WTC11 (cell line): ENCODE data around the gene THSD7B. TPM values are rescaled to one million over a fixed set of nuclear protein-coding genes. Genes with fewer than 3 reads are reported as not detected.

ENCODE experiments used
- ATAC-seq: fragments of 200-7000 bp; cut with Tn5 transposase; 2 replicates; pipeline ENCODE4 v1.10.0; 2021; ENCODE audit warnings: mild to moderate bottlenecking, moderate library complexity
- CTCF ChIA-PET: fragments of 300-600 bp; sonication (Branson Sonifier 250); formaldehyde crosslinking; loops from one replicate; lab custom pipeline; 2021; ENCODE audit warnings: antibody characterized with exemption; lab: Charles Lee
- POLR2A ChIA-PET: fragments of 350-600 bp; sonication (Branson Sonifier 250); formaldehyde crosslinking; loops from one replicate; lab custom pipeline; 2021; ENCODE audit warnings: antibody characterized with exemption; lab: Charles Lee
- DNase-seq: peaks from one replicate; pipeline ENCODE4 v3.0.0; 2021; ENCODE audit warnings: low spot score
- H3K27ac Mint-ChIP-seq: 2 replicates; pipeline ENCODE4 v1.8.0; 2021; ENCODE audit warnings: mixed read lengths
- H3K27me3 Mint-ChIP-seq: 2 replicates; pipeline ENCODE4 v1.8.0; 2021; ENCODE audit warnings: low read depth, mild to moderate bottlenecking, moderate library complexity, mixed read lengths
- H3K36me3 Mint-ChIP-seq: 2 replicates; pipeline ENCODE4 v1.8.0; 2021; ENCODE audit warnings: mixed read lengths
- H3K4me1 Mint-ChIP-seq: 2 replicates; pipeline ENCODE4 v1.8.0; 2022; ENCODE audit warnings: mixed read lengths
- H3K4me3 Mint-ChIP-seq: 2 replicates; pipeline ENCODE4 v1.8.0; 2021; ENCODE audit warnings: mild to moderate bottlenecking, moderate library complexity, mixed read lengths
- H3K9me3 Mint-ChIP-seq: 2 replicates; pipeline ENCODE4 v1.8.0; 2021; ENCODE audit warnings: mixed read lengths
- ATF1 ChIP-seq: sonication (generic); formaldehyde crosslinking; IDR thresholded peaks from 2 replicates; pipeline ENCODE4 v1.8.1; 2023; ENCODE audit warnings: mild to moderate bottlenecking, moderate library complexity, missing genetic modification reagents
- CBFB ChIP-seq: sonication (generic); formaldehyde crosslinking; IDR thresholded peaks from 2 replicates; pipeline ENCODE4 v1.8.1; 2022; ENCODE audit warnings: mild to moderate bottlenecking, low read depth, missing genetic modification reagents
- E2F4 ChIP-seq: sonication (generic); formaldehyde crosslinking; IDR thresholded peaks from 2 replicates; pipeline ENCODE4 v1.8.1; 2022; ENCODE audit warnings: low read depth, mild to moderate bottlenecking, moderate library complexity, missing genetic modification reagents, borderline replicate concordance
- EMX1 ChIP-seq: fragments of 250-450 bp; sonication (Bioruptor Pico); IDR thresholded peaks from 2 replicates; pipeline ENCODE4 v1.8.0; 2021; ENCODE audit warnings: mild to moderate bottlenecking
- ETV6 ChIP-seq: sonication (generic); formaldehyde crosslinking; IDR thresholded peaks from 2 replicates; pipeline ENCODE4 v1.8.1; 2022; ENCODE audit warnings: mild to moderate bottlenecking, missing genetic modification reagents
- FOXK1 ChIP-seq: sonication (generic); formaldehyde crosslinking; IDR thresholded peaks from 2 replicates; pipeline ENCODE4 v1.8.0; 2022; ENCODE audit warnings: mild to moderate bottlenecking, moderate library complexity, missing genetic modification reagents
- FOXP1 ChIP-seq: sonication (generic); formaldehyde crosslinking; IDR thresholded peaks from 2 replicates; pipeline ENCODE4 v1.8.0; 2022; ENCODE audit warnings: missing genetic modification reagents, mild to moderate bottlenecking, moderate library complexity, borderline replicate concordance
- GABPB1 ChIP-seq: sonication (generic); formaldehyde crosslinking; IDR thresholded peaks from 2 replicates; pipeline ENCODE4 v1.8.1; 2023; ENCODE audit warnings: mild to moderate bottlenecking, missing genetic modification reagents
- JUN ChIP-seq: sonication (generic); formaldehyde crosslinking; IDR thresholded peaks from 2 replicates; pipeline ENCODE4 v1.8.0; 2023; ENCODE audit warnings: mild to moderate bottlenecking, missing genetic modification reagents
- KAT7 ChIP-seq: sonication (generic); formaldehyde crosslinking; IDR thresholded peaks from 2 replicates; pipeline ENCODE4 v1.8.1; 2023; ENCODE audit warnings: missing genetic modification reagents, mild to moderate bottlenecking, borderline replicate concordance
- NFE2L1 ChIP-seq: sonication (generic); formaldehyde crosslinking; IDR thresholded peaks from 2 replicates; pipeline ENCODE4 v1.8.1; 2023; ENCODE audit warnings: missing genetic modification reagents
- NFYB ChIP-seq: sonication (generic); formaldehyde crosslinking; conservative IDR thresholded peaks from 2 replicates; pipeline ENCODE4 v1.8.0; 2022; ENCODE audit warnings: low read depth, missing genetic modification reagents
- OVOL2 ChIP-seq: fragments of 250-450 bp; sonication (Bioruptor Pico); IDR thresholded peaks from 2 replicates; pipeline ENCODE4 v1.9.0; 2021; ENCODE audit warnings: mild to moderate bottlenecking, borderline replicate concordance
- PRRX2 ChIP-seq: fragments of 250-450 bp; sonication (Bioruptor Pico); IDR thresholded peaks from 2 replicates; pipeline ENCODE4 v1.8.0; 2021; ENCODE audit warnings: mild to moderate bottlenecking
- SMAD4 ChIP-seq: sonication (generic); formaldehyde crosslinking; IDR thresholded peaks from 2 replicates; pipeline ENCODE4 v1.8.0; 2022; ENCODE audit warnings: mild to moderate bottlenecking, missing genetic modification reagents
- SOX15 ChIP-seq: fragments of 250-450 bp; sonication (Bioruptor Pico); IDR thresholded peaks from 2 replicates; pipeline ENCODE4 v1.9.0; 2021; ENCODE audit warnings: mild to moderate bottlenecking
- SP1 ChIP-seq: sonication (generic); formaldehyde crosslinking; conservative IDR thresholded peaks from 2 replicates; pipeline ENCODE4 v1.8.1; 2022; ENCODE audit warnings: missing genetic modification reagents
- ZBTB21 ChIP-seq: sonication (generic); formaldehyde crosslinking; IDR thresholded peaks from 2 replicates; pipeline ENCODE4 v1.8.1; 2023; ENCODE audit warnings: mild to moderate bottlenecking, missing genetic modification reagents, borderline replicate concordance
- ZNF423 ChIP-seq: fragments of 250-450 bp; sonication (Bioruptor Pico); IDR thresholded peaks from 2 replicates; pipeline ENCODE4 v2.1.2; 2022; ENCODE audit warnings: mild to moderate bottlenecking, moderate library complexity
- ZNF512 ChIP-seq: sonication (generic); formaldehyde crosslinking; IDR thresholded peaks from 2 replicates; pipeline ENCODE4 v1.8.1; 2022; ENCODE audit warnings: missing genetic modification reagents, borderline replicate concordance
- ZNF532 ChIP-seq: fragments of 250-450 bp; sonication (Bioruptor Pico); IDR thresholded peaks from 2 replicates; pipeline ENCODE4 v1.9.0; 2021; ENCODE audit warnings: mild to moderate bottlenecking, borderline replicate concordance
- ZNF671 ChIP-seq: fragments of 250-450 bp; sonication (Bioruptor Pico); IDR thresholded peaks from 2 replicates; pipeline ENCODE4 v1.8.0; 2021; ENCODE audit warnings: mild to moderate bottlenecking
- total RNA-seq: library from RNA; stranded (reverse); gene quantifications from 3 replicates; pipeline ENCODE4 v1.2.3, GENCODE V29; 2021
- TF ChIP-seq, protein P1 (sequence below): fragments of 250-450 bp; sonication (Bioruptor Pico); IDR thresholded peaks from 2 replicates; pipeline ENCODE4 v2.1.2; 2022; ENCODE audit warnings: mild to moderate bottlenecking, moderate library complexity
- TF ChIP-seq, protein P2 (sequence below): fragments of 250-450 bp; sonication (Bioruptor Pico); IDR thresholded peaks from 2 replicates; pipeline ENCODE4 v1.9.0; 2021; ENCODE audit warnings: mild to moderate bottlenecking
- TF ChIP-seq, protein P3 (sequence below): sonication (generic); formaldehyde crosslinking; IDR thresholded peaks from 2 replicates; pipeline ENCODE4 v1.8.1; 2023; ENCODE audit warnings: mild to moderate bottlenecking, moderate library complexity, missing genetic modification reagents

Gene THSD7B
- total RNA-seq, 1 experiment from 2014 or later: 2.9 TPM

- peaks cover 7% of the 10 kb centered on the region for H3K9me3 Mint-ChIP-seq
- peaks cover 2% of the 10 kb centered on the region for H3K4me1 Mint-ChIP-seq
- H3K36me3 Mint-ChIP-seq: peaks cover 6% of the 10 kb centered on the region; the same call in 1 of the 2 replicates
- no peak for ATAC-seq
- CTCF ChIA-PET: no interaction called here
- DNase-seq: no peak
- POLR2A ChIA-PET: no interaction called here
- H3K4me3 Mint-ChIP-seq: no peak overlapping the region
- TF ChIP-seq NFE2L1 (CRISPR knock-in tag) (no peak), ATF1 (CRISPR knock-in tag) (no peak), JUN (no peak), FOXK1 (no peak), FOXP1 (CRISPR knock-in tag) (no peak), NFYB (no peak), E2F4 (no peak), SOX15 (CRISPR knock-in tag) (no peak), OVOL2 (CRISPR knock-in tag) (no peak), ETV6 (CRISPR knock-in tag) (no peak), ZNF512 (CRISPR knock-in tag) (no peak), SP1 (CRISPR knock-in tag) (no peak), SMAD4 (no peak), GABPB1 (CRISPR knock-in tag) (no peak)
- TF ChIP-seq, protein P1, sequence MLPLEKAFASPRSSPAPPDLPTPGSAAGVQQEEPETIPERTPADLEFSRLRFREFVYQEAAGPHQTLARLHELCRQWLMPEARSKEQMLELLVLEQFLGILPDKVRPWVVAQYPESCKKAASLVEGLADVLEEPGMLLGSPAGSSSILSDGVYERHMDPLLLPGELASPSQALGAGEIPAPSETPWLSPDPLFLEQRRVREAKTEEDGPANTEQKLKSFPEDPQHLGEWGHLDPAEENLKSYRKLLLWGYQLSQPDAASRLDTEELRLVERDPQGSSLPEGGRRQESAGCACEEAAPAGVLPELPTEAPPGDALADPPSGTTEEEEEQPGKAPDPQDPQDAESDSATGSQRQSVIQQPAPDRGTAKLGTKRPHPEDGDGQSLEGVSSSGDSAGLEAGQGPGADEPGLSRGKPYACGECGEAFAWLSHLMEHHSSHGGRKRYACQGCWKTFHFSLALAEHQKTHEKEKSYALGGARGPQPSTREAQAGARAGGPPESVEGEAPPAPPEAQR (CRISPR knock-in tag): no peak
- TF ChIP-seq, protein P2, sequence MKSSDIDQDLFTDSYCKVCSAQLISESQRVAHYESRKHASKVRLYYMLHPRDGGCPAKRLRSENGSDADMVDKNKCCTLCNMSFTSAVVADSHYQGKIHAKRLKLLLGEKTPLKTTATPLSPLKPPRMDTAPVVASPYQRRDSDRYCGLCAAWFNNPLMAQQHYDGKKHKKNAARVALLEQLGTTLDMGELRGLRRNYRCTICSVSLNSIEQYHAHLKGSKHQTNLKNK (CRISPR knock-in tag): no peak
- H3K27me3 Mint-ChIP-seq: no peaks in the 10 kb centered on the region
- no peak overlapping the region for H3K27ac Mint-ChIP-seq
Observed at GRCh38 chr2:137138263-137138662, 372.9 kb downstream of the THSD7B start.

DNA sequence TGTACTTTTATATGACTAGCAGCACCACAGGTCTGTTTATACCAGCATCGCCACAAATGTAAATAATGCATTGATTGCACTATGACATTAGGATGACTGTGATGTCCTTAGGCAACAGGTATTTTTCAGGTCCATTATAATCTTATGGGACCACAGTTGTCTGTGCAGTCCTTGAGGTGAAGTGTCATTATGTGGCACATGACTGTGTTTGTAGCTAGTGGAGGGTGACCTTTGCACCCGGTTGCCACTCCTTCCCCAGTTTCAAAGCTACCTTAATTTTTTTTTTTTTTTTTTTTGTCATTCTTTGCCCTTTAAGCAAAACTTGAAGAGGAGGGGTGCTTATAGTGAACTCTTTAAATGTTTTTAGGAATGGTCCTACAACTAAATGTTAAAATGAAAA, 386.4 kb downstream of the THSD7B start:
- H3K9me3 Mint-ChIP-seq: peaks cover 17% of the 10 kb centered on the region
- ATAC-seq: no peak
- H3K27me3 Mint-ChIP-seq: no peaks in the 10 kb centered on the region
- no peak overlapping the region for H3K27ac Mint-ChIP-seq
- peaks cover 13% of the 10 kb centered on the region for H3K36me3 Mint-ChIP-seq
- H3K4me1 Mint-ChIP-seq: no peaks in the 10 kb centered on the region
- CTCF ChIA-PET: no interaction called here
- DNase-seq: no peak
- H3K4me3 Mint-ChIP-seq: no peak overlapping the region
- no peak for TF ChIP-seq KAT7 (CRISPR knock-in tag)
- TF ChIP-seq CBFB: no peak
- no peak for TF ChIP-seq PRRX2 (CRISPR knock-in tag)
- no peak for TF ChIP-seq FOXP1 (CRISPR knock-in tag)
- TF ChIP-seq ZNF423: no peak
- TF ChIP-seq, all 79 proteins: peak for 0
- POLR2A ChIA-PET: no interaction called here

- no peaks in the 10 kb centered on the region for H3K36me3 Mint-ChIP-seq
- no peak for TF ChIP-seq ZNF671 (CRISPR knock-in tag)
- TF ChIP-seq ZNF532 (CRISPR knock-in tag): no peak
- no peak for TF ChIP-seq ZBTB21 (CRISPR knock-in tag)
- TF ChIP-seq, protein P3, sequence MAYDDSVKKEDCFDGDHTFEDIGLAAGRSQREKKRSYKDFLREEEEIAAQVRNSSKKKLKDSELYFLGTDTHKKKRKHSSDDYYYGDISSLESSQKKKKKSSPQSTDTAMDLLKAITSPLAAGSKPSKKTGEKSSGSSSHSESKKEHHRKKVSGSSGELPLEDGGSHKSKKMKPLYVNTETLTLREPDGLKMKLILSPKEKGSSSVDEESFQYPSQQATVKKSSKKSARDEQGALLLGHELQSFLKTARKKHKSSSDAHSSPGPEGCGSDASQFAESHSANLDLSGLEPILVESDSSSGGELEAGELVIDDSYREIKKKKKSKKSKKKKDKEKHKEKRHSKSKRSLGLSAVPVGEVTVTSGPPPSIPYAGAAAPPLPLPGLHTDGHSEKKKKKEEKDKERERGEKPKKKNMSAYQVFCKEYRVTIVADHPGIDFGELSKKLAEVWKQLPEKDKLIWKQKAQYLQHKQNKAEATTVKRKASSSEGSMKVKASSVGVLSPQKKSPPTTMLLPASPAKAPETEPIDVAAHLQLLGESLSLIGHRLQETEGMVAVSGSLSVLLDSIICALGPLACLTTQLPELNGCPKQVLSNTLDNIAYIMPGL (CRISPR knock-in tag): no peak
- no peak for TF ChIP-seq NFYB
- no peak for TF ChIP-seq EMX1 (CRISPR knock-in tag)
Observed at GRCh38 chr2:137154946-137155345, 389.6 kb downstream of the THSD7B start.

More at GRCh38 chr2:137154946-137155345, 389.6 kb downstream of the THSD7B start:
- no peaks in the 10 kb centered on the region for H3K9me3 Mint-ChIP-seq
- no peak overlapping the region for H3K27ac Mint-ChIP-seq
- no peaks in the 10 kb centered on the region for H3K27me3 Mint-ChIP-seq
- ATAC-seq: no peak
- no peak for DNase-seq
- ChIA-PET POLR2A (no interaction called here), CTCF (no interaction called here)
- no peaks in the 10 kb centered on the region for H3K4me1 Mint-ChIP-seq
- H3K4me3 Mint-ChIP-seq: no peak overlapping the region
